ENCODE results near the gene COBLL1.

The COBLL1 gene

DNA sequence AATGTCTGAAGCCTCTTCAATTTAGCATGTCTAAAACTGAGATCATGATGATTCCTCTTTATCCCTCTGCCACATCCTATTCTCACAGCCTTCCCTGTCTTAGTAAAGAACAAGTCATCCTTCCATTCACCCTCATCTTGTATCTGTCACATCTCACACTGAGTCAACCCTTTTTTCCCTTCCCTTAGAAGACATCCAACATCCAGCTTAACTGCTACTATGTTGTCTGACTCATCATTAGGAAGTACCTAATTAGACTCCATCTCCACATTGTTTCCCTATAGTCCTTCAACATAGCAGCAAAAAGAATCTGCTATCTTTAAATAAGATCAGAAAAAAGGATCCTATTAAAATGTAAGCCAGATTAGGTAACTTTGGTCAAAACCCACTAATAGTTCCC lies 135.1 kb downstream of the COBLL1 start:
- TF ChIP-seq, protein P1, sequence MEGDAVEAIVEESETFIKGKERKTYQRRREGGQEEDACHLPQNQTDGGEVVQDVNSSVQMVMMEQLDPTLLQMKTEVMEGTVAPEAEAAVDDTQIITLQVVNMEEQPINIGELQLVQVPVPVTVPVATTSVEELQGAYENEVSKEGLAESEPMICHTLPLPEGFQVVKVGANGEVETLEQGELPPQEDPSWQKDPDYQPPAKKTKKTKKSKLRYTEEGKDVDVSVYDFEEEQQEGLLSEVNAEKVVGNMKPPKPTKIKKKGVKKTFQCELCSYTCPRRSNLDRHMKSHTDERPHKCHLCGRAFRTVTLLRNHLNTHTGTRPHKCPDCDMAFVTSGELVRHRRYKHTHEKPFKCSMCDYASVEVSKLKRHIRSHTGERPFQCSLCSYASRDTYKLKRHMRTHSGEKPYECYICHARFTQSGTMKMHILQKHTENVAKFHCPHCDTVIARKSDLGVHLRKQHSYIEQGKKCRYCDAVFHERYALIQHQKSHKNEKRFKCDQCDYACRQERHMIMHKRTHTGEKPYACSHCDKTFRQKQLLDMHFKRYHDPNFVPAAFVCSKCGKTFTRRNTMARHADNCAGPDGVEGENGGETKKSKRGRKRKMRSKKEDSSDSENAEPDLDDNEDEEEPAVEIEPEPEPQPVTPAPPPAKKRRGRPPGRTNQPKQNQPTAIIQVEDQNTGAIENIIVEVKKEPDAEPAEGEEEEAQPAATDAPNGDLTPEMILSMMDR (IDR thresholded peaks at IDR 0.05; ENCODE audit: low read depth, low read length, missing control alignments), result no peak
- DNase-seq (ENCODE audit: low read depth), result no peak
- H3K4me3 ChIP-seq (ENCODE audit: low read depth, low read length), result no peak overlapping the region

DNA sequence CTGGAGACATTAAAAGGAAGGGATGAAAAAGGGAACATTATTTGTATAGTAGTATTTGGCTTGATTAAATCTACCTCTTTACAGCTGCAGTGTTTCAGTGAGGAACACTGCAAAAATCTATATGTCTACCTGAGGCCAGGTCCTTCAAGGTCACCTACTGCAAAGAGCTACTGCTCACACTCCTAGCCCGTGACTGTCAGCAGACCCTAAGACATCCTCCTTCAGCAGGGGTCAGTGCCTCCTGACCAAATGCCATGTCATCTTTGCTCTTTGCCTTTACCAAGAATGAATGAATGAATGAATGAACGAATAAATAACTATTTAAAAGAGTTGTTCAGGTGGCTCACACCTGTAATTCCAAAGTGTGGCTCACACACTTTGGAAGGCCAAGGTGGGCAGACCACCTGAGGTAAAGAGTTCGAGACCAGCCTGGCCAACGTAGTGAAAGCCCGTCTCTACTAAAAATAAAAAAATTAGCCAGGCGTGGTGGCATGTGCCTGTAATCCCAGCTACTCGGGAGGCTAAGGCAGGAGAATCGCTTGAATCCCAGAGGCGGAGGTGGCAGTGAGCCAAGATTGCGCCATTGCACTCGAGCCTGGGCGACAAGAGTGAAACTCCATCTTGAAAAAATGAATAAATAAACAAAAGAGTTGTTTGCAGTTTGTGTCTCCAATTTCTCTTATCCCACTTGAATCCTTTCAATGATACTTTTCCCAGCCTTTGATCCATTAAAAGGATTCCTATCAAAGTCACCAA lies 136.0 kb downstream of the COBLL1 start:
- TF ChIP-seq, protein P1 (IDR thresholded peaks at IDR 0.05; ENCODE audit: low read depth, low read length, missing control alignments), result no peak
- H3K4me3 ChIP-seq (ENCODE audit: low read depth, low read length), result no peak overlapping the region
- no peak for DNase-seq (ENCODE audit: low read depth)

DNA sequence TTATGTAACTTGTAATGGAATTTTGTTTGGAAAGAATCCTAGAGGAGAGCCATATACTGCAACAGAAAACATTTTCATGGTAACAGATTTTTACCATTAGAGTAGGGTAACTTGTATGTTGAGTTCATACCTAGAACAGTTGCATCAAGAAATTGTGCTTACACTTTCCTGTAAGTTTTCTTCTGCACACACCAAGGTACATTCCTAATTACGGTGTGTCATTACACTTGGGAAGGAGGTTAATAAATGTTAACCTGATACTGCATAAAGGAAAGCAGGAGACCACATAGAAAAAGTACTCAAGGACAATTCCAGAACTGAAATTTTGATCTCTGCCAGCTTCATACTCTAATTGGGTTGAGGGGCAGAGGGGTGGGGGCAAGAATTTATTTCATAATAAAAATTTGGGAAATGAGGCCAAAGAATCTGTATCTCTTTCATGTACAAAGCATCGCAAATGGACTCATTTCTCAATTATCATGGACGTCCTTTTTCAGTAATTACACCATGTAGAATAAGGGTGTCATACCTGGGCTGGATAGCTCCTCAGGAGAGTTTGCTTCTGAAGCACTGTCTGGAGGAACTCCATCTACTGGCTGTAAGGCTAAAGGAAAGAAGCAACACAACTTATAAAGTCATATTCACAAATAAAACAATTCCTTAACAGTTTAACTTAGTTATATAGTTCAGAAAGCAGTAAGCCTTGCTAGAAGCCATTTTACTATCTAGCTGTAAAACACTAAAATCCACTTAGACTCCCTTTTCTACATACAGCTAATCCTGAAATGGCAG lies 137.5 kb downstream of the COBLL1 start:
- no peak for DNase-seq (ENCODE audit: low read depth)
- H3K4me3 ChIP-seq (ENCODE audit: low read depth, low read length), result no peak overlapping the region
- TF ChIP-seq, protein P1 (IDR thresholded peaks at IDR 0.05; ENCODE audit: low read depth, low read length, missing control alignments), result no peak

DNA sequence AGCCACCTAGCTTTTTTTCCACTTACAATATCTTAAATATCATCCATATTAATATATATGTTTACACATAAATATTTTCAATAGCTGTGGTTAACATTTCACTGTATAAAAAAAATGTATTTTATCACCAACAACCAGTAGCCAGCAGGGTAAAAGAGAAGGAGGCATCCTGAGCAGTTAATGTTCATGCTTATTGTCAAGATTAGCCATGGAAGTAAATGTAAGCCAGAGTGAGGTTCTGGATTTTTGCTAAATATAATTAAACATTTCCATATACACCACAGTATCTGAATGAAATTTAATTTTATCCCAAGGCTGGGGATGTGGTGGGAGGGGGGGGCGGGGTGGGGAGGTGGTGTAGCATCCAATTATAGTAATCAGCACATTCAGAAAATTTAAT lies 140.1 kb downstream of the COBLL1 start:
- TF ChIP-seq, protein P1 (IDR thresholded peaks at IDR 0.05; ENCODE audit: low read depth, low read length, missing control alignments), result no peak
- DNase-seq (ENCODE audit: low read depth), result no peak
- H3K4me3 ChIP-seq (ENCODE audit: low read depth, low read length), result no peak overlapping the region

DNA sequence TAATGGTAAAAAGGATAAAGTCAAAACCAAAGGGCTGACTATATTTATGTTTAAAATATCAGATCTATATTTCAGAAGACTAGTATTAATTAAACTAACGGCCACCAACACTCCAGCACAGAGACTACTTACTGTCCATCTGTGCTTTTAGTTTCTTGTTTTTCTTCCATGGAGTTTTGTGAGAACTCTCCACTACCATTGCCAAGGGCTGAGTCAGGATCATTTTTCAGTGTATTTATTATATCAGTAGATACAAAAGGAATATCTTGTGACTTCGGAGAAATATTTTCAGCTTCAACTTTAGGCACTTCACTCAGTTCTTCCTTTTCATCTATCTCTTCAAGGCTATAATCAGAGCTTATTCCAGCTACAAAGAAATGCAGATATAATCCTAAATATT lies 141.2 kb downstream of the COBLL1 start:
- TF ChIP-seq, protein P1 (IDR thresholded peaks at IDR 0.05; ENCODE audit: low read depth, low read length, missing control alignments), result no peak
- no peak for DNase-seq (ENCODE audit: low read depth)

DNA sequence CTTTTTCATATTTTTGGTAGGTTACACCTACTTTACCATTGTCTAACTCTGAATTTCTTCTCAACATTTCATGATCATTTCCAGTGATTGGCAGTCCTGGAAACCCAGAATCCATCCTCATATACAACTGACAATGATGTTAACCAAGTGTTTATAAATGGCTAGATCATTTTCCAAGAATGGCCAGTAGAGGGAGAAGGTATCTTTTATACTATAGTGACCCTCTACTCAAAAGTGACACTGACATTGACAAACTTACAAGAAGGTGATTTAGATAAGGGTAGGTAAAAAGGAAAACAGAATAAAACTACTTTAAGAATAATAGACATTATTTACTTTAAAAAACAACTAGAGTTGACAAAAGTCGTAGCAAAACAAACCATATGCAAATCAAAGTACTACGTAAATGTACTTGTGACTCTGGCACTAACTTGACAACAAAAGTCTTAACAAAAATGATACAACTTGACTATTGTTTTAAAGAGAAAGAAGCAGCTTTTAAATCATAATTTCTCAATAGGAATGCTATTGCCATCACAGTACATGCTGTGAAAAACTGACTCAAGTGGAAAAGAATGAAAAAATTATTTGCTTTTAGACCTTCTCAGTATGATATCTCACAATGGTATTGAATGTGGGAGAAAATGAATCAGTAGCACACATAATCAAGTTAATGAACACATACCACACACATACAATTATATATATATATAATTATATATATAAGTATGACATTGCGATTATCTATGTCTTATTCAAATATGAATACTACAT lies 143.7 kb downstream of the COBLL1 start:
- no peak for DNase-seq (ENCODE audit: low read depth)
- H3K4me3 ChIP-seq (ENCODE audit: low read depth, low read length), result no peak overlapping the region
- TF ChIP-seq, protein P1 (IDR thresholded peaks at IDR 0.05; ENCODE audit: low read depth, low read length, missing control alignments), result peak; percentile 44

More for the DNA sequence above, 141.2 kb downstream of the COBLL1 start:
- H3K4me3 ChIP-seq (ENCODE audit: low read depth, low read length), result no peak overlapping the region
